Activated naive CD8-positive, alpha-beta T cell treated with anti-CD3 and anti-CD28 coated beads, Interleukin-2, amount 50 U/mL, for 24 hours (primary cell): ENCODE results near the gene NCOA1.

Experiments
- ATAC-seq: fragments of 150-1000 bp; cut with Tn5 transposase; one replicate; pipeline ENCODE4 v1.10.0; 2021
- DNase-seq: peaks from one replicate; pipeline ENCODE4 v3.0.0; 2021
- H3K27ac Mint-ChIP-seq: one replicate; pipeline ENCODE4 v1.8.0; 2021; ENCODE audit warnings: mild to moderate bottlenecking, mixed read lengths
- H3K27me3 Mint-ChIP-seq: one replicate; pipeline ENCODE4 v1.8.0; 2021; ENCODE audit warnings: mixed read lengths
- H3K36me3 Mint-ChIP-seq: one replicate; pipeline ENCODE4 v1.8.0; 2021; ENCODE audit warnings: low read depth, mixed read lengths
- H3K4me1 Mint-ChIP-seq: one replicate; pipeline ENCODE4 v1.8.0; 2021; ENCODE audit warnings: mixed read lengths
- H3K4me3 Mint-ChIP-seq: one replicate; pipeline ENCODE4 v1.8.0; 2021; ENCODE audit warnings: mild to moderate bottlenecking, moderate library complexity, mixed read lengths
- H3K9me3 Mint-ChIP-seq: one replicate; pipeline ENCODE4 v1.8.0; 2021; ENCODE audit warnings: mixed read lengths

NCOA1 gene

DNA sequence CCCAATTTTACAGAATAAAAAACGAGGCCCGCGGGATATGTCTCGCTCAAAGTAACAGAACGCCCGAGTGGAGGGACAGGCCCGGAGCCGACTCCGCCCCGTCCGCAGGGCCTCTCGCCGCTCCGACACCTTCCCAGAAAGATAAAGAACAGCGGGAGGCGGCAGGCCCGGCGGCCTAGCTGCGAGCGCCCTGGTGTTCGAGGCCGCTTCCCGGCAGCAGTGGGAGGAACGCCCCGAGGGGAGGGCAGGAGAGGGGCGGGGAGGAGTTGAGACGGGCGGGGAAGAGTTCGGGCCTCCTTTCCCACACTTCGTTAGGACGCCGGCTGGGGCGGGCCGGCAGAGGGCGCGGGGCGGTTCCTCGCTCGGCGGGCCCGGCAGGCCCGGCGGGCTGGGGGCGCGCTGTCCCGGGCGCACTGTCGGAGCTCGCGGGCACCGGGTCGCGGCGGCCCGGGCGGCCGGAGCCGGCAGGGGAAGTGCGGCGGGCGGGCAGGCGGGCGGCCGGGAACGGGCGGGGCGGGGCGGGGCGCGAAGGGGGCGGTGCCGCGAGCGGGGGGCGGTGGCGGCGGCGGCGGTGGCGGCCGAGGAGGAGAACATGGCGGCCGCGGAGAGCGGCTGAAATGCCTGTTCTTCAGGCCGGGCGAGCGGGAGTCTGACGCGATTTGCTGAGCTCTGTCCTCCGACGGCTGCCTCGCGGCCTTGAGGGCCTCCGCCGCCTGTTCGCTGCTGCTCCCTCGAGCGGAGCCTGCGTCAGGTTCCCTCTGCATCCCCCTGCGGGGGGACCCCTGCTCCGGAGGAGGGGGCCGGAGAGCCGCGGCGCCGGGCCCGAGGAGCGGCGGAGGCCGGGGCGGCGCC lies at the start of gene NCOA1:
Gene NCOA1, plus strand, starts transcription at position 565 of the 852 bp plus-strand sequence. CDS start 167,424 bp downstream, outside the sequence.
- Mint-ChIP-seq H3K27me3 (no peaks in the 10 kb centered on the region), H3K9me3 (no peaks in the 10 kb centered on the region), H3K4me1 (peaks cover 47% of the 10 kb centered on the region), H3K27ac (peak within 1 kb of the TSS; percentile 84), H3K36me3 (no peaks in the 10 kb centered on the region), H3K4me3 (peak within 1 kb of the TSS; percentile 87)
- DNase-seq (peak; percentile 90), ATAC-seq (peak; percentile 90)

DNA sequence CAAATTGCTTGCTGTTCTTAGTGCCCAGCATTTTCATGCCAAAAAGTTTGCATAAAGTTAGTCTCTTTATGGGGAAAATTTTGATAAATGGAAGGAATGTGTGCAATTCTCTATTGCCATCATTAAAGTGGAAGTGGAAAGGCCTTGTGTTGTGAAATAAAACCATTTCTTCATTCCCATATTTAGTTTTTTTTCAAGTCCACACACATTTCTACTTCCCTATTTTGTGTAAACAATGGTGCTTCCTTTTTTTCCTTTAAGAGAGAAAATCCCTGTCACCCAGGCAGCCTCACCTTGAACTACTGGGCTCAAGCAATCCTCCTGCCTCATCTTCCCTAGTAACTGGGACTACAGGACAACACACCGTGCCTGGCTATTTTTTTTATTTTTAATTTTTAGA lies 42.3 kb upstream of the NCOA1 start:
- ATAC-seq (no peak), DNase-seq (no peak)
- H3K27me3 Mint-ChIP-seq = peaks cover 8% of the 10 kb centered on the region
- H3K27ac Mint-ChIP-seq = no peak overlapping the region
- no peak overlapping the region for H3K4me3 Mint-ChIP-seq
- H3K4me1 Mint-ChIP-seq = peaks cover 3% of the 10 kb centered on the region
- H3K9me3 Mint-ChIP-seq = peaks cover 13% of the 10 kb centered on the region
- H3K36me3 Mint-ChIP-seq = no peaks in the 10 kb centered on the region

DNA sequence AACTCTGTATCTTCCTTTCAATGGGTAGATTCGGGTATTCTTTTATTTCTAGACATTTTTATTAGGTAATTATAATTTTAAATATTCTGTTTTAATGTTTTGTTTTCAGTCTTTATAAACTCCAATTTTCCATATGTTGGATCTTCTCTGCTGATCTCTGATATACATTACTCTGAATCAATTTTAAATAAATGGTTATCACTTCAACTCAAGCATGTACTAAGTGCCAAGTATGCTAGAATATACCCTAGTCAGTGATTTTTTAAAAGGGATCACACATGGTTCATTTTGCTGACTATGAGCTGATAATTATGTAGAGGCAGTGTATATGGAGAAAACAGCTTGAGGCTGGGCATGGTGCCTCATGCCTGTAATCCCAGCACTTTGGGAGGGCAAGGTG lies 41.7 kb upstream of the NCOA1 start:
- H3K27me3 Mint-ChIP-seq = peaks cover 8% of the 10 kb centered on the region
- peaks cover 13% of the 10 kb centered on the region for H3K9me3 Mint-ChIP-seq
- no peak for ATAC-seq
- H3K36me3 Mint-ChIP-seq = no peaks in the 10 kb centered on the region
- H3K4me3 Mint-ChIP-seq = no peak overlapping the region
- no peak for DNase-seq
- no peak overlapping the region for H3K27ac Mint-ChIP-seq
- H3K4me1 Mint-ChIP-seq = peaks cover 3% of the 10 kb centered on the region

- ATAC-seq (no peak), DNase-seq (no peak)
- peaks cover 13% of the 10 kb centered on the region for H3K9me3 Mint-ChIP-seq
- H3K27ac Mint-ChIP-seq = no peak overlapping the region
- no peak overlapping the region for H3K4me3 Mint-ChIP-seq
- no peaks in the 10 kb centered on the region for H3K36me3 Mint-ChIP-seq
- peaks cover 7% of the 10 kb centered on the region for H3K4me1 Mint-ChIP-seq
- H3K27me3 Mint-ChIP-seq = peaks cover 3% of the 10 kb centered on the region
Observed at GRCh38 chr2:24451805-24452501, 39.1 kb upstream of the NCOA1 start.

DNA sequence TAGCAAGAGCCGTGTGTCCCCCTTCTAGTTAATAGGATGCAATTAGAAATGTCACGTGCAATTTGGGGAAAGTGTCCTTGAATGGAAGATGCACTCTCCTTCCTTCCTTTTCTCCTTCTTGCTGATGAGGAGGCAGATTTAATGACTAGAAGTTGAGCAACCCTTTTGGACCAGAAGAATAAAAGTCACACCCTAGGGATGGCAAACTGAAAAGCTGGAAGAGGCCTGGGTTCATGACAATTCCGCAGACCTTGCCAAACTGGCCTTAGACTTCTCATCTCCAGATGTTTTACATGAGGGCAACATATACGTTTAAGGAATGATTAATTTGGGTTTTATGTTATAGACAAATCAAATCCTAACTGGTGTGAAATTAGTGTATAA lies 38.6 kb upstream of the NCOA1 start:
- H3K4me1 Mint-ChIP-seq = peaks cover 7% of the 10 kb centered on the region
- H3K36me3 Mint-ChIP-seq = no peaks in the 10 kb centered on the region
- peaks cover 13% of the 10 kb centered on the region for H3K9me3 Mint-ChIP-seq
- H3K4me3 Mint-ChIP-seq = no peak overlapping the region
- no peak for DNase-seq
- ATAC-seq = no peak
- no peak overlapping the region for H3K27ac Mint-ChIP-seq
- peaks cover 3% of the 10 kb centered on the region for H3K27me3 Mint-ChIP-seq

GRCh38 chr2:24453379-24454073 lies 37.5 kb upstream of the NCOA1 start:
- Mint-ChIP-seq H3K27me3 (peaks cover 1% of the 10 kb centered on the region), H3K36me3 (no peaks in the 10 kb centered on the region), H3K9me3 (peaks cover 11% of the 10 kb centered on the region), H3K4me1 (peaks cover 7% of the 10 kb centered on the region), H3K4me3 (no peak overlapping the region), H3K27ac (no peak overlapping the region)
- no peak for DNase-seq
- no peak for ATAC-seq

- no peak for DNase-seq
- no peak for ATAC-seq
- H3K9me3 Mint-ChIP-seq = peaks cover 8% of the 10 kb centered on the region
- peaks cover 7% of the 10 kb centered on the region for H3K4me1 Mint-ChIP-seq
- no peak overlapping the region for H3K27ac Mint-ChIP-seq
- no peaks in the 10 kb centered on the region for H3K36me3 Mint-ChIP-seq
- peaks cover 3% of the 10 kb centered on the region for H3K27me3 Mint-ChIP-seq
- no peak overlapping the region for H3K4me3 Mint-ChIP-seq
Observed at GRCh38 chr2:24454294-24454693, 36.8 kb upstream of the NCOA1 start.

- ATAC-seq (peak; percentile 94), DNase-seq (peak; percentile 11)
- Mint-ChIP-seq H3K4me3 (no peak overlapping the region), H3K4me1 (peaks cover 7% of the 10 kb centered on the region), H3K36me3 (no peaks in the 10 kb centered on the region), H3K27me3 (peaks cover 3% of the 10 kb centered on the region), H3K27ac (no peak overlapping the region), H3K9me3 (no peaks in the 10 kb centered on the region)
Observed at GRCh38 chr2:24456599-24457556, 34.2 kb upstream of the NCOA1 start.

GRCh38 chr2:24457696-24458386 lies 33.2 kb upstream of the NCOA1 start:
- Mint-ChIP-seq H3K36me3 (no peaks in the 10 kb centered on the region), H3K4me3 (no peak overlapping the region), H3K27me3 (peaks cover 3% of the 10 kb centered on the region), H3K27ac (no peak overlapping the region), H3K9me3 (no peaks in the 10 kb centered on the region), H3K4me1 (peaks cover 7% of the 10 kb centered on the region)
- ATAC-seq (no peak), DNase-seq (no peak)

GRCh38 chr2:24459224-24460161 lies 31.6 kb upstream of the NCOA1 start:
- no peak overlapping the region for H3K4me3 Mint-ChIP-seq
- DNase-seq = no peak
- H3K27ac Mint-ChIP-seq = no peak overlapping the region
- no peaks in the 10 kb centered on the region for H3K9me3 Mint-ChIP-seq
- peaks cover 4% of the 10 kb centered on the region for H3K4me1 Mint-ChIP-seq
- no peaks in the 10 kb centered on the region for H3K36me3 Mint-ChIP-seq
- H3K27me3 Mint-ChIP-seq = peaks cover 3% of the 10 kb centered on the region
- no peak for ATAC-seq

- peaks cover 3% of the 10 kb centered on the region for H3K27me3 Mint-ChIP-seq
- no peak overlapping the region for H3K4me3 Mint-ChIP-seq
- DNase-seq = no peak
- no peak for ATAC-seq
- H3K36me3 Mint-ChIP-seq = no peaks in the 10 kb centered on the region
- peaks cover 2% of the 10 kb centered on the region for H3K4me1 Mint-ChIP-seq
- no peaks in the 10 kb centered on the region for H3K9me3 Mint-ChIP-seq
- H3K27ac Mint-ChIP-seq = no peak overlapping the region
Observed at GRCh38 chr2:24461685-24462084, 29.4 kb upstream of the NCOA1 start.

DNA sequence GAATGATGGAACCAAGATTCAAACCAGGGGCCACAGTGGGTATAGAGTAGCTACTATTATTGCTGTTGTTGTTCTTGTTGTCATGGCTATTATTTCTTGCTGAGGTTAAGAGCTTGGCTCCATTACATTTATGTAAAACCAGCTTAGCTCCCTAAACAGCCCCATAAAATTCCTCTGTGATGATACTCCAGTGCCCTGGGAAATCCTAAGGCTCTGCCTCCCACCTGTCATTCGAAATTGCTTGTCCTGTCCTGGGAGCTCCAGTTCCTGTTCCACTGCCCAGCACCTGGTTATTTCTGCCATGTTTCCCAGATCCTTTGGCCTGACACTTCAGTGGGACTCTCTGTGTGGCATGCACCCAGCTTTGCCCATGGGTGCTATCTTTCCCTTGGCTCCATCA lies 27.8 kb upstream of the NCOA1 start:
- Mint-ChIP-seq H3K4me3 (no peak overlapping the region), H3K27me3 (peaks cover 3% of the 10 kb centered on the region), H3K36me3 (no peaks in the 10 kb centered on the region), H3K27ac (no peak overlapping the region), H3K4me1 (no peaks in the 10 kb centered on the region), H3K9me3 (no peaks in the 10 kb centered on the region)
- DNase-seq = no peak
- ATAC-seq = no peak
